Lung (tissue), 12 donors: ENCODE data around the gene C2CD2. TPM values are rescaled to one million over a fixed set of nuclear protein-coding genes. Genes with fewer than 3 reads are reported as not detected.

Experiments
- ATAC-seq: fragments of 200-7000 bp; cut with Tn5 transposase; one replicate; pipeline ENCODE4 v1.9.1; 2020; ENCODE audit warnings: moderate number of reproducible peaks; ENCODE audit not compliant: insufficient read depth, low FRiP score
- DNase-seq, 3 donors: peaks; one replicate each; pipeline ENCODE4 v3.0.0-alpha.2; 2013 to 2017
- H3K27ac ChIP-seq, 2 donors: one replicate each; pipeline ENCODE4 v1.5.1; 2013; ENCODE audit warnings: mild to moderate bottlenecking in 2 of 2, moderate library complexity in 2 of 2, control low read depth in 1 of 2, inconsistent platforms in 1 of 2, low read depth in 1 of 2, low read length in 1 of 2
- H3K27me3 ChIP-seq, 3 donors: one replicate each; pipeline ENCODE4 v1.5.1; 2013; ENCODE audit warnings: low read length in 2 of 3; ENCODE audit not compliant: control insufficient read depth in 3 of 3, insufficient read depth in 3 of 3
- H3K36me3 ChIP-seq, 4 donors: one replicate each; pipeline ENCODE4 v1.5.1; 2013; ENCODE audit warnings: low read length in 4 of 4, mild to moderate bottlenecking in 1 of 4, moderate library complexity in 1 of 4; ENCODE audit not compliant: control insufficient read depth in 4 of 4, insufficient read depth in 4 of 4
- H3K4me1 ChIP-seq, 5 donors: one replicate each; pipeline ENCODE4 v1.5.1; 2013; ENCODE audit warnings: low read length in 5 of 5, mild to moderate bottlenecking in 2 of 5, moderate library complexity in 1 of 5; ENCODE audit not compliant: control insufficient read depth in 5 of 5, insufficient read depth in 5 of 5
- H3K4me3 ChIP-seq: one replicate; pipeline ENCODE4 v1.5.1; 2013; ENCODE audit warnings: mild to moderate bottlenecking, control low read depth, moderate library complexity
- H3K9ac ChIP-seq, 2 donors: one replicate each; pipeline ENCODE4 v1.5.1; 2013; ENCODE audit warnings: low read length in 2 of 2, control low read depth in 1 of 2; ENCODE audit not compliant: insufficient read depth in 1 of 2
- H3K9me3 ChIP-seq, 4 donors: one replicate each; pipeline ENCODE4 v1.5.1; 2013; ENCODE audit warnings: low read length in 3 of 4, mild to moderate bottlenecking in 1 of 4, moderate library complexity in 1 of 4; ENCODE audit not compliant: control insufficient read depth in 4 of 4, insufficient read depth in 3 of 4
- WGBS, 2 donors: extraction: QIAGEN DNeasy Blood & Tissue Kit; methylation state at CpG; one replicate each; pipeline ENCODE4 v1.1.7; 2013; 5-methylcytosine and 5-hydroxymethylcytosine counted together
- polyA plus RNA-seq, 2 donors: library from polyadenylated mRNA; stranded (reverse); fragments of 200-250 nt; gene quantifications; one replicate each; pipeline ENCODE4 v1.2.1, GENCODE V29; 2013
- total RNA-seq, 2 donors: library from RNA; depleted of rRNA in 1 of 2; stranded (reverse); fragments of >200 nt in 1 of 2; gene quantifications; one replicate each; pipeline ENCODE4 v1.2.1, GENCODE V29; 2014 to 2021
- TF ChIP-seq, protein P1 (sequence below): IDR thresholded peaks from 2 replicates; pipeline ENCODE4 v1.5.1; 2012; ENCODE audit warnings: mild to moderate bottlenecking; ENCODE audit errors: control extremely low read depth, extremely low read depth
- donor health status: control.
- donor health status: control.
- donor health status: Bipolar disorder and iron deficiency.
- donor health status: healthy.
- donor health status: DM: yes; HTN: yes; CAD: no.

The C2CD2 gene
- total and polyA plus RNA-seq, 4 donors = 7.0 to 19.5 (median 12.2) TPM

DNA sequence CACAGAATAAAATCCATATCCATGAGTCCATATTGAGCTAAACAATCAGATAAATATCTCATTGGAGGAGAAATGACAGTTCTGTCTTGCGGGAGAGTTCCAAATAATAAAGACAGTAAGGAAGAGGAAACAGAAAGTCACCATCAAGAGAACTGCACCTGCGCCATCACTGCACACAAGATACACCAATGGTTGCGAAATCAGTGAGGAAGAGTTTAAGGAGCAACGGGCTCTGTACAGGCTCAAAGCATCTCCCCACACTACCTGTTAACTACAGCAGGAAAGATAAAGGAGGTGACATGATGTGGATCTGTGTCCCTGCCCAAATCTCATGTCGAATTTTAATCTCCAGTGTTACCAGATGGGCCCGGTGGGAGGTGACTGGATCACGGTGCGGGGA is 7.8 kb downstream of the C2CD2 start:
- Histone ChIP-seq H3K9ac (no peak overlapping the region), H3K4me3 (no peak overlapping the region), H3K27ac (no peak overlapping the region), H3K4me1 (peaks cover 0 to 9% (median 6%) of the 10 kb centered on the region in 5 donors), H3K27me3 (no peaks in the 10 kb centered on the region), H3K9me3 (no peaks in the 10 kb centered on the region), H3K36me3 (peaks cover 0 to 3% (median 0%) of the 10 kb centered on the region in 4 donors)
- 73 to 85% methylated on average over 8 of the region's 8 CpGs for WGBS, 2 donors
- TF ChIP-seq, protein P1, sequence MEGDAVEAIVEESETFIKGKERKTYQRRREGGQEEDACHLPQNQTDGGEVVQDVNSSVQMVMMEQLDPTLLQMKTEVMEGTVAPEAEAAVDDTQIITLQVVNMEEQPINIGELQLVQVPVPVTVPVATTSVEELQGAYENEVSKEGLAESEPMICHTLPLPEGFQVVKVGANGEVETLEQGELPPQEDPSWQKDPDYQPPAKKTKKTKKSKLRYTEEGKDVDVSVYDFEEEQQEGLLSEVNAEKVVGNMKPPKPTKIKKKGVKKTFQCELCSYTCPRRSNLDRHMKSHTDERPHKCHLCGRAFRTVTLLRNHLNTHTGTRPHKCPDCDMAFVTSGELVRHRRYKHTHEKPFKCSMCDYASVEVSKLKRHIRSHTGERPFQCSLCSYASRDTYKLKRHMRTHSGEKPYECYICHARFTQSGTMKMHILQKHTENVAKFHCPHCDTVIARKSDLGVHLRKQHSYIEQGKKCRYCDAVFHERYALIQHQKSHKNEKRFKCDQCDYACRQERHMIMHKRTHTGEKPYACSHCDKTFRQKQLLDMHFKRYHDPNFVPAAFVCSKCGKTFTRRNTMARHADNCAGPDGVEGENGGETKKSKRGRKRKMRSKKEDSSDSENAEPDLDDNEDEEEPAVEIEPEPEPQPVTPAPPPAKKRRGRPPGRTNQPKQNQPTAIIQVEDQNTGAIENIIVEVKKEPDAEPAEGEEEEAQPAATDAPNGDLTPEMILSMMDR = no peak
- ATAC-seq = no peak
- DNase-seq = no peak

DNA sequence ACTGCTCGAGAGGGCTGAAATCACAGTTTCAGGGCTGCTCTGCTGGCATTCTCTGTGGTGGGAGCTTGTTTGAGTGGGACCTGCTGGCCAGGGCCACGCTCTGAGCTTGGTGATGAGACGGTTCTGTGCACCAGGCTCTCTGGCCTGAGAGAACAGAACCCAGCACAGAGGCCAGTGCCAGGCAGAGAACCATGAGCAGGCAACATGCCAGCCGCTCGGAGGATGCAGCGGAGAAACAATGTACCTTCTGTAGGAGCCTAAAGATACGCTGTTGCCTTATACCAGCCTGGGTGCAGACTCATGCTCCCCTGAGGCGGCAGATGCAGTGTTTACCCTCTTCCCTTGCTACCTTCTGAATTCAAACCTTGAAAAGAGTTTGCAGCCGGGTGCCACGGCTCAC is 10.0 kb downstream of the C2CD2 start:
- DNase-seq (no peak), ATAC-seq (no peak)
- Histone ChIP-seq H3K9ac (no peak overlapping the region), H3K4me3 (no peak overlapping the region), H3K27ac (no peak overlapping the region), H3K9me3 (no peaks in the 10 kb centered on the region), H3K4me1 (peaks cover 0 to 9% (median 6%) of the 10 kb centered on the region in 5 donors), H3K27me3 (no peaks in the 10 kb centered on the region), H3K36me3 (peaks cover 0 to 7% (median 2%) of the 10 kb centered on the region in 4 donors)
- 95 to 98% methylated on average over 10 of the region's 10 CpGs for WGBS, 2 donors
- TF ChIP-seq, protein P1 = no peak

DNA sequence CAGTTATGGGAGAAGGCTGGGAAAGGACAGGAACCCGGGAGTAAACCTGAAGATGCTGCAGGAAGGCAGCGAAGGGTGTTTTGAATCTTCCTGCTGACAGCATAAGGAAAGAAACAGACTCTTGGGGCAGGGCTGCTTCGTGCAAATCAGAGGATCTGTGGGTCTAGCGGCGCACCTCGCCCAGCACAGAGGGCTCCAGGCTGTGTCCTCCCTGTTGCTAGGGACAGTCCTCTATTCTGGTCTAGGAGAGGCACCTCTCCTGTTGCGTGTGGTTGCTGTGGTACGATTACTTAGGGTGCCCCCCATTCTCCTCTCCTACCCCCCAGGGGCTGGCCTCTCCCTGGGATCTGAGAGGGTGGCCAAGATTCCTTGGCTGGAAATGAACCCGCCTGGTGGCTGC is 11.4 kb downstream of the C2CD2 start:
- Histone ChIP-seq H3K27me3 (no peaks in the 10 kb centered on the region), H3K27ac (no peak overlapping the region), H3K4me1 (no peaks in the 10 kb centered on the region), H3K36me3 (peaks cover 0 to 7% (median 2%) of the 10 kb centered on the region in 4 donors), H3K4me3 (no peak overlapping the region), H3K9me3 (no peaks in the 10 kb centered on the region), H3K9ac (no peak overlapping the region)
- DNase-seq = no peak
- 91 to 93% methylated on average over 9 of the region's 9 CpGs for whole genome bisulfite sequencing, 2 donors
- ATAC-seq = no peak
- TF ChIP-seq, protein P1 = no peak

DNA sequence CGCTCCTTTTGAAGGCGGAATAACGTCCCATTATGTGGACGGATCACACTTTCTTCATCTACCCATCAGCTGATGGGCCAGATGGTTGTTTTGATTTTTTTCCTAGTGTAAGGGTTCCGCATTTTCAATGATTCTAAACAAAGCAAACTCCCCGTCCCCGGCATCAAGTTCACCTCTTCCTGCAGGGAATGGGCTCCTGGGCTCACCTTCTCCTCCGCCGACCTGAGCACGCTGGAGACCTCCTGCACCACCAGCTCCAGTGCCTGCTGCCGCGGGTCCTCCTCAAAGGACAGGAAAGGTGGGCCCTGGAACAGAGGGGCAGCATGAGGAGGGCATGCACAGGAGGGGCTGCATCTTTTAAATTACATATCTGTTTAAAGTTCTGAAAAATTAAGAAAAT is 11.9 kb downstream of the C2CD2 start:
- WGBS, 2 donors = 96 to 97% methylated on average over 12 of the region's 12 CpGs
- peaks cover 0 to 7% (median 2%) of the 10 kb centered on the region in 4 donors for H3K36me3 ChIP-seq
- no peak overlapping the region for H3K9ac ChIP-seq
- DNase-seq = no peak
- TF ChIP-seq, protein P1 = no peak
- no peaks in the 10 kb centered on the region for H3K9me3 ChIP-seq
- H3K27me3 ChIP-seq = no peaks in the 10 kb centered on the region
- no peak overlapping the region for H3K4me3 ChIP-seq
- no peaks in the 10 kb centered on the region for H3K4me1 ChIP-seq
- no peak overlapping the region for H3K27ac ChIP-seq
- ATAC-seq = no peak
